HepG2 (cell line): ENCODE measurements around the gene CAMK1. TPM values are rescaled to one million over a fixed set of nuclear protein-coding genes. Genes with fewer than 3 reads are reported as not detected.

Experiments
- ATAC-seq: fragments of 200-7000 bp; cut with Tn5 transposase; 3 replicates; pipeline ENCODE4 v1.9.1; 2020; ENCODE audit warnings: mild to moderate bottlenecking, moderate library complexity
- BruUV-seq: library from RNA; stranded (reverse); fragments of 400-500 nt; replicated peaks from 2 replicates; lab custom pipeline; 2021; lab: Mats Ljungman, UMichigan
- CTCF ChIA-PET: fragments of 300-600 bp; formaldehyde crosslinking; extraction: SDS; loops from one replicate; lab custom pipeline; 2021; ENCODE audit warnings: low total read pairs, inconsistent platforms, low intra/inter-chr PET ratio; lab: Yijun Ruan, JAX
- POLR2A ChIA-PET: fragments of 350-600 bp; sonication (Branson Sonifier 250); formaldehyde crosslinking; loops from one replicate; lab custom pipeline; 2020; ENCODE audit warnings: antibody characterized with exemption, inconsistent platforms; lab: Yijun Ruan, JAX
- DNase-seq: peaks from one replicate; pipeline ENCODE4 v3.0.0-alpha.2; 2015; ENCODE audit warnings: low spot score
- FAIRE-seq: peaks from 3 replicates; lab custom pipeline; 2011; peaks lifted over from hg19 to GRCh38; lab: Jason Lieb, UNC
- H2AFZ ChIP-seq: one replicate; pipeline ENCODE4 v1.6.1; 2011; ENCODE audit warnings: low read length, inconsistent platforms
- H3K27ac ChIP-seq: fragments of 300-600 bp; 3 replicates; pipeline ENCODE4 v1.8.0; 2011; ENCODE audit warnings: mixed run types, mild to moderate bottlenecking, mixed read lengths, low read length, inconsistent platforms; ENCODE audit not compliant: insufficient read depth; ENCODE audit errors: extremely low read length
- H3K27me3 ChIP-seq, 2 experiments: fragments of 200-600 bp in 1 of 2; 2 replicates in 1 of 2; 3 replicates in 1 of 2; pipeline versions ENCODE4 v1.6.0 to v1.8.0; 2011; ENCODE audit warnings: low read length in 2 of 2, mild to moderate bottlenecking in 2 of 2, moderate library complexity in 2 of 2, inconsistent platforms in 1 of 2; ENCODE audit not compliant: insufficient read depth in 2 of 2, control insufficient read depth in 1 of 2
- H3K36me3 ChIP-seq, 2 experiments: fragments of 200-600 bp in 1 of 2; replicated peaks in 1 of 2; 2 replicates in 1 of 2; 3 replicates in 1 of 2; pipeline versions ENCODE4 v1.5.1 to v1.8.0; 2011; ENCODE audit warnings: low read length in 2 of 2, inconsistent platforms in 1 of 2; ENCODE audit not compliant: insufficient read depth in 2 of 2, control insufficient read depth in 1 of 2
- H3K4me1 ChIP-seq: 2 replicates; pipeline ENCODE4 v1.5.1; 2012; ENCODE audit warnings: low read length, inconsistent platforms; ENCODE audit not compliant: insufficient read depth
- H3K4me2 ChIP-seq: 2 replicates; pipeline ENCODE4 v1.6.0; 2011; ENCODE audit warnings: low read depth, low read length, inconsistent platforms
- H3K4me3 ChIP-seq, 3 experiments: fragments of 200-600 bp in 1 of 3; sonication (generic), shearing (Covaris generic) in 1 of 3; replicated peaks in 1 of 3; 2 replicates each; pipeline ENCODE4 v1.5.1; 2011 to 2016; ENCODE audit warnings: low read length in 3 of 3, inconsistent platforms in 2 of 3, low read depth in 2 of 3, mild to moderate bottlenecking in 2 of 3, control low read depth in 1 of 3, mixed read lengths in 1 of 3; ENCODE audit not compliant: insufficient read depth in 1 of 3
- H3K79me2 ChIP-seq: one replicate; pipeline ENCODE4 v1.6.1; 2011; ENCODE audit warnings: low read length, inconsistent platforms; ENCODE audit not compliant: insufficient read depth
- H3K9ac ChIP-seq: 2 replicates; pipeline ENCODE4 v1.6.0; 2011; ENCODE audit warnings: mild to moderate bottlenecking, low read depth, low read length, inconsistent platforms; ENCODE audit not compliant: insufficient read depth
- H3K9me3 ChIP-seq: 2 replicates; pipeline ENCODE4 v1.5.1; 2012; ENCODE audit warnings: mild to moderate bottlenecking, low read length
- H4K20me1 ChIP-seq: 2 replicates; pipeline ENCODE4 v1.6.0; 2011; ENCODE audit warnings: inconsistent platforms, mild to moderate bottlenecking, low read length, moderate library complexity; ENCODE audit not compliant: insufficient read depth
- BCLAF1 ChIP-seq: fragments of 450-650 bp; IDR thresholded peaks from 2 replicates; pipeline ENCODE4 v1.6.1; 2017; ENCODE audit warnings: mild to moderate bottlenecking
- EP300 ChIP-seq, 3 experiments: sonication (generic) in 1 of 3; formaldehyde crosslinking in 1 of 3; IDR thresholded peaks; 2 replicates each; pipeline versions ENCODE4 v1.5.1 to v1.6.1; 2011 to 2020; ENCODE audit warnings: low read depth in 2 of 3, low read length in 2 of 3, borderline replicate concordance in 1 of 3, improper control_type of control experiment in 1 of 3, mild to moderate bottlenecking in 1 of 3, missing genetic modification reagents in 1 of 3, moderate library complexity in 1 of 3
- GRHL1 ChIP-seq: sonication (generic); formaldehyde crosslinking; conservative IDR thresholded peaks from 2 replicates; pipeline ENCODE4 v1.8.0; 2022; ENCODE audit warnings: missing genetic modification reagents
- GZF1 ChIP-seq: sonication (generic); formaldehyde crosslinking; IDR thresholded peaks from 2 replicates; pipeline ENCODE4 v1.5.1; 2020; ENCODE audit warnings: mild to moderate bottlenecking, missing genetic modification reagents
- JUND ChIP-seq: sonication (generic); formaldehyde crosslinking; IDR thresholded peaks from 2 replicates; pipeline ENCODE4 v1.8.0; 2022; ENCODE audit warnings: mild to moderate bottlenecking, missing genetic modification reagents
- MBD4 ChIP-seq: IDR thresholded peaks from 2 replicates; pipeline ENCODE4 v1.6.1; 2012; ENCODE audit warnings: low read length, inconsistent platforms, borderline replicate concordance
- MBNL3 ChIP-seq: fragments of 250-450 bp; sonication (Bioruptor Pico); conservative IDR thresholded peaks from 2 replicates; pipeline ENCODE4 v1.8.0; 2022; ENCODE audit warnings: mild to moderate bottlenecking, inconsistent platforms
- MYPOP ChIP-seq: sonication (generic); formaldehyde crosslinking; IDR thresholded peaks from 2 replicates; pipeline ENCODE4 v1.8.1; 2023; ENCODE audit warnings: mild to moderate bottlenecking, moderate library complexity, missing genetic modification reagents
- NR2C2 ChIP-seq: sonication (generic); formaldehyde crosslinking; IDR thresholded peaks from 2 replicates; pipeline ENCODE4 v1.4.0; 2020; ENCODE audit warnings: missing genetic modification reagents, mild to moderate bottlenecking, moderate library complexity, borderline replicate concordance
- SOX5 ChIP-seq: IDR thresholded peaks from 2 replicates; pipeline ENCODE4 v1.6.1; 2016; ENCODE audit warnings: borderline replicate concordance
- TIGD3 ChIP-seq: sonication (generic); formaldehyde crosslinking; IDR thresholded peaks from 2 replicates; pipeline ENCODE4 v1.5.1; 2020; ENCODE audit warnings: mild to moderate bottlenecking, missing genetic modification reagents, borderline replicate concordance
- TOE1 ChIP-seq: sonication (generic); formaldehyde crosslinking; IDR thresholded peaks from 2 replicates; pipeline ENCODE4 v1.4.0; 2020; ENCODE audit warnings: mild to moderate bottlenecking, missing genetic modification reagents
- ZC3H4 ChIP-seq: sonication (generic); formaldehyde crosslinking; IDR thresholded peaks from 2 replicates; pipeline ENCODE4 v1.4.0; 2020; ENCODE audit warnings: missing genetic modification reagents, borderline replicate concordance
- ZNF20 ChIP-seq: sonication (generic); formaldehyde crosslinking; IDR thresholded peaks from 2 replicates; pipeline ENCODE4 v1.4.0; 2020; ENCODE audit warnings: mild to moderate bottlenecking, moderate library complexity, missing genetic modification reagents
- ZNF256 ChIP-seq: sonication (generic); formaldehyde crosslinking; conservative IDR thresholded peaks from 2 replicates; pipeline ENCODE4 v1.4.0; 2020; ENCODE audit warnings: missing genetic modification reagents
- ZNF263 ChIP-seq: sonication (generic); formaldehyde crosslinking; IDR thresholded peaks from 2 replicates; pipeline ENCODE4 v1.4.0; 2020; ENCODE audit warnings: missing genetic modification reagents
- ZNF629 ChIP-seq: sonication (generic); formaldehyde crosslinking; conservative IDR thresholded peaks from 2 replicates; pipeline ENCODE4 v1.5.0; 2020; ENCODE audit warnings: missing genetic modification reagents
- WGBS: methylation state at CpG from one replicate; pipeline ENCODE4 v1.1.6; 2017; ENCODE audit warnings: low lambda C conversion rate; 5-methylcytosine and 5-hydroxymethylcytosine counted together
- in situ Hi-C: cut with HindIII; loops from 2 replicates; pipeline ENCODE4 v1.10.0; 2017; ENCODE audit warnings: low pct_unique_long_range_greater_than_20kb; ENCODE audit not compliant: extremely low pct_ligation_motif_present
- intact Hi-C: fragments of 100-400 bp; cut with micrococcal nuclease; formaldehyde crosslinking; loops from one replicate; pipeline ENCODE4 v1.10.0; 2022; ENCODE audit not compliant: unreplicated experiment
- polyA plus RNA-seq, 8 experiments: library from polyadenylated mRNA; depleted of rRNA in 3 of 8; stranded (reverse) in 7 of 8; unstranded in 1 of 8; fragments of >200 nt; fragmentation: Illumina TruSeq in 4 of 8; extraction: Trizol in 4 of 8; gene quantifications; 2 replicates each; pipeline versions ENCODE4 v1.2.1 to v1.2.3, GENCODE V29; 2011 to 2016; ENCODE audit warnings: low read depth in 4 of 8, missing spikeins in 1 of 8, mixed read lengths in 1 of 8; ENCODE audit not compliant: insufficient read depth in 1 of 8
- total RNA-seq, 5 experiments: library from RNA; depleted of rRNA; stranded (reverse); fragments of >200 nt; fragmentation: Illumina TruSeq; extraction: Trizol; gene quantifications; 2 replicates each; pipeline ENCODE4 v1.2.3, GENCODE V29; 2016; ENCODE audit warnings: low read depth in 1 of 5

CAMK1 gene
- total and polyA plus RNA-seq, 2 of the 13 experiments (the other 11 are each of a cell fraction or from before 2014, with no cell fraction given): 26.4 to 53.3 TPM

GRCh38 chr3:9786209-9786739 lies 16.5 kb upstream of the CAMK1 start (continued):
- TF ChIP-seq MYPOP (CRISPR knock-in tag) (no peak), ZNF20 (CRISPR knock-in tag) (no peak)
- TF ChIP-seq, all 625 proteins: peak for 0

- Histone ChIP-seq H3K4me1 (peaks cover 17% of the 10 kb centered on the region), H3K9me3 (no peaks in the 10 kb centered on the region), H3K27me3 (no peaks in the 10 kb centered on the region), H3K27ac (no peak overlapping the region), H3K4me2 (no peak overlapping the region), H3K4me3 (no peak overlapping the region), H3K36me3 (peaks cover 18 to 64% of the 10 kb centered on the region in 2 experiments), H3K9ac (no peak overlapping the region), H3K79me2 (no peaks in the 10 kb centered on the region), H2AFZ (no peak overlapping the region), H4K20me1 (no peaks in the 10 kb centered on the region)
- FAIRE-seq (no peak), ATAC-seq (no peak), DNase-seq (no peak)
- intact Hi-C loops: no loop called here
- WGBS: 95% methylated on average over 7 of the region's 7 CpGs
- BruUV-seq: no TSS peak
- ChIA-PET POLR2A (no interaction called here), CTCF (no interaction called here)
- in situ Hi-C loops: no loop called here
- TF ChIP-seq TOE1 (CRISPR knock-in tag): no peak
- TF ChIP-seq JUND: no peak
- TF ChIP-seq BCLAF1: no peak
- no peak for TF ChIP-seq ZNF256 (CRISPR knock-in tag)
- no peak for TF ChIP-seq GZF1 (CRISPR knock-in tag)
- no peak for TF ChIP-seq MBNL3
- TF ChIP-seq NR2C2 (CRISPR knock-in tag): no peak
- no peak for TF ChIP-seq ZNF629 (CRISPR knock-in tag)
- no peak for TF ChIP-seq MBD4
- no peak for TF ChIP-seq ZC3H4 (CRISPR knock-in tag)
- no peak for TF ChIP-seq EP300 (IDR thresholded peaks at IDR 0.05; ENCODE audit: low read depth in 2 of 2, low read length in 2 of 2)
- no peak for TF ChIP-seq EP300 (CRISPR knock-in tag; IDR thresholded peaks at IDR 0.05; ENCODE audit: borderline replicate concordance)
- TF ChIP-seq ZNF263 (CRISPR knock-in tag): no peak
- TF ChIP-seq GRHL1: no peak
- no peak for TF ChIP-seq SOX5
- no peak for TF ChIP-seq TIGD3 (CRISPR knock-in tag)
These were observed 15.9 kb upstream of the CAMK1 start for GRCh38 chr3:9785602-9786001.
